K562 (cell line): ENCODE data around the gene MAZ. TPM values are rescaled to one million over a fixed set of nuclear protein-coding genes. Genes with fewer than 3 reads are reported as not detected.

ENCODE experiments used
- RAD21 ChIP-seq, 2 experiments: fragments of 250-450 bp in 1 of 2; fragments of 450-650 bp in 1 of 2; sonication (Bioruptor Pico) in 1 of 2; formaldehyde crosslinking in 1 of 2; IDR thresholded peaks in 1 of 2; conservative IDR thresholded peaks in 1 of 2; 2 replicates each; pipeline versions ENCODE4 v1.4.0 to v1.8.0; 2020 to 2022; ENCODE audit warnings: mild to moderate bottlenecking in 2 of 2, moderate library complexity in 1 of 2
- REST ChIP-seq, 2 experiments: fragments of 450-650 bp; formaldehyde crosslinking in 1 of 2; IDR thresholded peaks; 2 replicates each; pipeline versions ENCODE4 v1.4.0 to v1.6.1; 2014 to 2020; ENCODE audit warnings: mild to moderate bottlenecking in 2 of 2, borderline replicate concordance in 1 of 2, low read depth in 1 of 2
- RREB1 ChIP-seq: fragments of 250-450 bp; sonication (Bioruptor Pico); IDR thresholded peaks from 2 replicates; pipeline ENCODE4 v1.4.0; 2020
- TEAD4 ChIP-seq, 2 experiments: sonication (generic) in 1 of 2; formaldehyde crosslinking in 1 of 2; IDR thresholded peaks; 2 replicates each; pipeline versions ENCODE4 v1.6.1 to v1.8.0; 2012 to 2022; ENCODE audit warnings: borderline replicate concordance in 1 of 2, inconsistent platforms in 1 of 2, low read length in 1 of 2, mild to moderate bottlenecking in 1 of 2, missing genetic modification reagents in 1 of 2
- ZBTB9 ChIP-seq: fragments of 450-650 bp; formaldehyde crosslinking; IDR thresholded peaks from 2 replicates; pipeline ENCODE4 v1.4.0; 2020; ENCODE audit warnings: mild to moderate bottlenecking, moderate library complexity
- ZNF740 ChIP-seq, 3 experiments: fragments of 200-800 bp in 1 of 3; sonication (Bioruptor generic) in 1 of 3; sonication (generic) in 1 of 3; formaldehyde crosslinking in 1 of 3; IDR thresholded peaks; 2 replicates each; pipeline versions ENCODE4 v1.6.1 to v1.8.0; 2016 to 2022; ENCODE audit warnings: mild to moderate bottlenecking in 2 of 3, missing compliant biosample characterization in 2 of 3, missing genetic modification characterization in 2 of 3, missing genetic modification reagents in 1 of 3
- polyA plus RNA-seq, 8 experiments: library from polyadenylated mRNA; depleted of rRNA in 4 of 8; stranded (reverse) in 5 of 8; unstranded in 3 of 8; fragments of >200 nt; fragmentation: Nextera tagmentation in 2 of 8; fragmentation: Illumina TruSeq in 1 of 8; extraction: Ambion mirVana in 2 of 8; extraction: Trizol in 1 of 8; gene quantifications; 2 replicates each; pipeline versions ENCODE4 v1.2.1 to v1.2.3, GENCODE V29; 2011 to 2014; ENCODE audit warnings: inconsistent platforms in 1 of 8, missing spikeins in 1 of 8
- total RNA-seq, 7 experiments: library from RNA; depleted of rRNA in 6 of 7; stranded (reverse); fragments of >200 nt in 6 of 7; fragmentation: Illumina TruSeq in 2 of 7; extraction: Trizol in 2 of 7; gene quantifications; 2 replicates each; pipeline versions ENCODE4 v1.2.1 to v1.2.3, GENCODE V29; 2011 to 2021; ENCODE audit warnings: low replicate concordance in 1 of 7

The MAZ gene
- total and polyA plus RNA-seq, 9 of the 15 experiments (the other 6 are each of a cell fraction or from before 2014, with no cell fraction given): 45.4 to 532 (median 250) TPM

- TF ChIP-seq REST (IDR thresholded peaks at IDR 0.05; ENCODE audit: borderline replicate concordance) (no peak), REST (CRISPR knock-in tag; IDR thresholded peaks at IDR 0.05; ENCODE audit: low read depth) (0 out of 2 replicates have a peak, but pooled peaks have one; percentile 23), ZNF740 (CRISPR knock-in tag; IDR thresholded peaks at IDR 0.05) (peak; percentile 30; the same call in 1 of the 2 replicates), ZNF740 (tag; IDR thresholded peaks at IDR 0.05) (no peak), TEAD4 (IDR thresholded peaks at IDR 0.05; ENCODE audit: low read length) (0 out of 2 replicates have a peak, but pooled peaks have one; percentile 8), TEAD4 (CRISPR knock-in tag; IDR thresholded peaks at IDR 0.05; ENCODE audit: borderline replicate concordance) (no peak), RAD21 (CRISPR knock-in tag; conservative IDR thresholded peaks at IDR 0.05 in 1 of 2, IDR thresholded peaks at IDR 0.05 in 1 of 2) (no peak), RREB1 (CRISPR knock-in tag) (no peak), ZBTB9 (CRISPR knock-in tag) (peak; percentile 47; the same call in 1 of the 2 replicates)
These were observed 3.7 kb downstream of the MAZ start (continued) for GRCh38 chr16:29809850-29810698.
